ENCODE measurements around the gene ST3GAL4.
"Not testable (repeated sequence)": the region's sequence is repeated elsewhere in the genome, so short reads cannot be mapped to it uniquely, and the experiment has no call there.

DNA sequence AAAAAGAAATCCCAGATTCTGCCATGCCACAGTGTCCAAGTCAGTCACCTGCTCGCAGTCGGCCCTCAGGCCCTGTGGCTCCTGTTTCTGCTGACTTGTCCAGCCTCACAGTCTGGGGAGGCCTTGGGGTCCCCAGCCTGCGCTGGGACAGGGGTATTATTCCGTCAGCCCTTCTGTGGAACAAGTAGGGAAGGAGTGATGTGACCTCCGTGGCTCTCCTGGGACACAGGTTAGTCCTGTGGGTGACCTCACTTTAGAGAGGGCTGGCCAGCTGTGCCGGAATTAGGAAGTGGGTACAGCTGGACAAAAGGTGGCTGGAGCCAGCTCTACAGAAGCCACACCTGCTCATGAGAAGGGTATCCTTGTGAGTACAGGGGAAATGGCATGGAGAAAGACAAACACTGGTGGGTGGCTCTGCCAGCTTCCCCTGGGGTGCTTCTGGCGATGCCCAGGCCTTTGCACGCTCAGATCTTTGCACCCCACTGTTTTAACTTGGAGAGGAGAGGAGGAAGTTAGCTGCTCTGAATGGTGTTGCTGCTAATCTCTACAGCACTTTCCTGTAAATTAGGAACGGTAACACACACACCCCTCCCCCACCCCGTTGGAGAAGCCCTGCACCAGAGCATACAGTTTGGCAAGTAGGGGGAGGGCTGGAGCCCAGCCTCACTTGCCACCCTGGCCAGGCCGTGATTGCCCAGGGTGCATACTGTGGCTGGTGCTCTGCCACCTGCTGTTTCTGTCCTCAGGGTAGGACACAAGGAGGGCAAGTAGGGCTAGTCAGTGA, 13.0 kb downstream of the ST3GAL4 start:
- TF ChIP-seq, protein P1, sequence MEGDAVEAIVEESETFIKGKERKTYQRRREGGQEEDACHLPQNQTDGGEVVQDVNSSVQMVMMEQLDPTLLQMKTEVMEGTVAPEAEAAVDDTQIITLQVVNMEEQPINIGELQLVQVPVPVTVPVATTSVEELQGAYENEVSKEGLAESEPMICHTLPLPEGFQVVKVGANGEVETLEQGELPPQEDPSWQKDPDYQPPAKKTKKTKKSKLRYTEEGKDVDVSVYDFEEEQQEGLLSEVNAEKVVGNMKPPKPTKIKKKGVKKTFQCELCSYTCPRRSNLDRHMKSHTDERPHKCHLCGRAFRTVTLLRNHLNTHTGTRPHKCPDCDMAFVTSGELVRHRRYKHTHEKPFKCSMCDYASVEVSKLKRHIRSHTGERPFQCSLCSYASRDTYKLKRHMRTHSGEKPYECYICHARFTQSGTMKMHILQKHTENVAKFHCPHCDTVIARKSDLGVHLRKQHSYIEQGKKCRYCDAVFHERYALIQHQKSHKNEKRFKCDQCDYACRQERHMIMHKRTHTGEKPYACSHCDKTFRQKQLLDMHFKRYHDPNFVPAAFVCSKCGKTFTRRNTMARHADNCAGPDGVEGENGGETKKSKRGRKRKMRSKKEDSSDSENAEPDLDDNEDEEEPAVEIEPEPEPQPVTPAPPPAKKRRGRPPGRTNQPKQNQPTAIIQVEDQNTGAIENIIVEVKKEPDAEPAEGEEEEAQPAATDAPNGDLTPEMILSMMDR (conservative IDR thresholded peaks at IDR 0.05): not testable (repeated sequence)
- TF ChIP-seq ZFX (IDR thresholded peaks at IDR 0.05): not testable (repeated sequence)
